Thymus (tissue), 11 donors: ENCODE measurements around the gene DYNLT2. TPM values are rescaled to one million over a fixed set of nuclear protein-coding genes. Genes with fewer than 3 reads are reported as not detected.
A peak's percentile ranks its signal among the peaks of the same experiment; 100 is the strongest.
"Not testable (repeated sequence)": the region's sequence is repeated elsewhere in the genome, so short reads cannot be mapped to it uniquely, and the experiment has no call there.

ENCODE experiments used
- DNase-seq, 9 donors: peaks; one replicate each; pipeline ENCODE4 v3.0.0-alpha.2; 2013; ENCODE audit warnings: low spot score in 9 of 9, low read depth in 6 of 9, missing footprints in 1 of 9
- H3K27ac ChIP-seq, 2 donors: one replicate each; pipeline ENCODE4 v1.5.1; 2013; ENCODE audit warnings: control low read depth in 1 of 2, low read depth in 1 of 2, low read length in 1 of 2, mild to moderate bottlenecking in 1 of 2, moderate library complexity in 1 of 2
- H3K27me3 ChIP-seq, 2 donors: one replicate each; pipeline ENCODE4 v1.5.1; 2013; ENCODE audit warnings: low read length in 1 of 2; ENCODE audit not compliant: control insufficient read depth in 2 of 2, insufficient read depth in 1 of 2
- H3K36me3 ChIP-seq, 2 donors: one replicate each; pipeline ENCODE4 v1.5.1; 2013; ENCODE audit warnings: low read length in 1 of 2, mild to moderate bottlenecking in 1 of 2, moderate library complexity in 1 of 2; ENCODE audit not compliant: control insufficient read depth in 2 of 2, insufficient read depth in 2 of 2
- H3K4me1 ChIP-seq, 2 donors: one replicate each; pipeline ENCODE4 v1.5.1; 2013; ENCODE audit warnings: low read length in 2 of 2; ENCODE audit not compliant: control insufficient read depth in 2 of 2, insufficient read depth in 2 of 2
- H3K4me3 ChIP-seq, 2 donors: one replicate each; pipeline ENCODE4 v1.5.1; 2013; ENCODE audit warnings: low read length in 2 of 2, control low read depth in 1 of 2, mild to moderate bottlenecking in 1 of 2
- H3K9me3 ChIP-seq, 2 donors: one replicate each; pipeline ENCODE4 v1.5.1; 2013; ENCODE audit warnings: low read length in 1 of 2, mild to moderate bottlenecking in 1 of 2; ENCODE audit not compliant: control insufficient read depth in 2 of 2, insufficient read depth in 1 of 2
- whole genome bisulfite sequencing: extraction: QIAGEN DNeasy Blood & Tissue Kit; methylation state at CpG from one replicate; pipeline ENCODE4 v1.1.7; 2013; 5-methylcytosine and 5-hydroxymethylcytosine counted together
- polyA plus RNA-seq: library from polyadenylated mRNA; stranded (reverse); fragments of 200-250 nt; gene quantifications from one replicate; pipeline ENCODE4 v1.2.3, GENCODE V29; 2013
- total RNA-seq: library from RNA; stranded (reverse); fragments of 120-200 nt; gene quantifications from one replicate; pipeline ENCODE4 v1.2.4, GENCODE V29; 2013
- donor health status: healthy.

The DYNLT2 gene
- total and polyA plus RNA-seq, 2 donors: 6.6 to 8.9 TPM

GRCh38 chr6:169701311-169701953 is 49.9 kb downstream of the DYNLT2 start:
- Histone ChIP-seq H3K27me3 (no peaks in the 10 kb centered on the region), H3K4me3 (peak overlapping the region; percentile 88 to 95), H3K27ac (peak overlapping the region; percentile 85 to 97), H3K9me3 (peaks cover 0 to 12% of the 10 kb centered on the region in 2 donors), H3K4me1 (peaks cover 9 to 15% of the 10 kb centered on the region in 2 donors), H3K36me3 (peaks cover 12% of the 10 kb centered on the region in 2 donors)
- DNase-seq: no peak
- WGBS: under 1% methylated on average over 54 of the region's 54 CpGs

GRCh38 chr6:169700296-169700695 is 51.1 kb downstream of the DYNLT2 start:
- 68% methylated on average over 5 of the region's 5 CpGs for WGBS
- H3K36me3 ChIP-seq: peaks cover 5 to 14% of the 10 kb centered on the region in 2 donors

GRCh38 chr6:169697115-169697514 is 54.3 kb downstream of the DYNLT2 start:
- 93% methylated on average over 10 of the region's 10 CpGs for WGBS
- H3K9me3 ChIP-seq: peaks cover 3 to 27% of the 10 kb centered on the region in 2 donors
- H3K27ac ChIP-seq: not testable (repeated sequence)

More at GRCh38 chr6:169700296-169700695, 51.1 kb downstream of the DYNLT2 start:
- no peaks in the 10 kb centered on the region for H3K27me3 ChIP-seq
- H3K27ac ChIP-seq: no peak overlapping the region
- H3K4me3 ChIP-seq: no peak overlapping the region
- H3K9me3 ChIP-seq: peaks cover 0 to 18% of the 10 kb centered on the region in 2 donors
- peaks cover 9 to 15% of the 10 kb centered on the region in 2 donors for H3K4me1 ChIP-seq
- no peak for DNase-seq

GRCh38 chr6:169695131-169695530 is 56.2 kb downstream of the DYNLT2 start:
- DNase-seq: no peak
- H3K9me3 ChIP-seq: peaks cover 3 to 29% of the 10 kb centered on the region in 2 donors
- H3K27me3 ChIP-seq: no peaks in the 10 kb centered on the region
- no peak overlapping the region for H3K27ac ChIP-seq
- H3K4me3 ChIP-seq: no peak overlapping the region
- H3K36me3 ChIP-seq: peaks cover 5 to 14% of the 10 kb centered on the region in 2 donors
- peaks cover 0 to 2% of the 10 kb centered on the region in 2 donors for H3K4me1 ChIP-seq
- 96% methylated on average over 5 of the region's 5 CpGs for WGBS

More at GRCh38 chr6:169697115-169697514, 54.3 kb downstream of the DYNLT2 start:
- not testable (repeated sequence) for H3K4me1 ChIP-seq, H3K27me3 ChIP-seq, DNase-seq, H3K4me3 ChIP-seq
- H3K36me3 ChIP-seq: peaks cover 3 to 14% of the 10 kb centered on the region in 2 donors

DNA sequence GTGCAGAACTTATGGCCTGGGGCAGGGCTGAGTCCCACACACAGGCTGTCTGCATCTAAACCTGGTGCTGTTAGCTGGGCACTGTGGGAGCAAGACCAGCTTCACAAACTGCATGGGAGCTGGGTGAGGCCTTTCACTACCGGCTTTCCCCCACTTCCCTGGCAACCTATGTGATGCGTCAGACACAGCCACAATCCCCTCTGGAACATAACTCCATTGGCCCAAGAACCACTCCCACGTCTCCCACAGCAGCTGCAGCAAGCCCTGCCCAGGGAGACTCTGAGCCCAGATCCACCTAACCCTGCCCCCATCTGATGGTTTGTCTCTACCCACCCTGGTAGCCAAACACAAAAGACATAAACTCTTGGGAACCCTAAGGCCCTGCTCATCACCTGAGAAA is 58.9 kb downstream of the DYNLT2 start:
- Histone ChIP-seq H3K9me3 (peaks cover 3 to 33% of the 10 kb centered on the region in 2 donors), H3K27me3 (no peaks in the 10 kb centered on the region), H3K4me3 (no peak overlapping the region), H3K36me3 (peaks cover 8 to 11% of the 10 kb centered on the region in 2 donors), H3K27ac (no peak overlapping the region), H3K4me1 (no peaks in the 10 kb centered on the region)
- WGBS: 97% methylated on average over 3 of the region's 3 CpGs
- no peak for DNase-seq

DNA sequence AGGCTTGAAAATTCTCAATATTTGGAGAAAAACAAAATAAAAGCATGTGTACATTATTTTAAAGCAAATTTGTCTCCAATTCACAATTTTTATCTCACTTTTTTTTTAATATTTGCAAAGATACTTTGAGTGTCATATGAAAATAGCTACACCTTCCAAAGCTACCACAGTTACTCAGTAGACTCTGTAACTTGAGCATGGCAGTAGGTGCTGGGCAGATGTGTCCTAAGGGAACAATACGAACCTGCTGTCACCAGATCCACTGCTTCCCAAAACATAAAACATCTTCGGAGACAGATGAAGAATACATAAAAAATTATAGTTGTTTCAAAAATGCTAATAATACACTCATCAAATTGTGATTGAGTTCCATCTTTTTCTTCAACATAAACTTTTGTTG is 60.1 kb downstream of the DYNLT2 start:
- peaks cover 3 to 20% of the 10 kb centered on the region in 2 donors for H3K9me3 ChIP-seq
- H3K4me1 ChIP-seq: no peaks in the 10 kb centered on the region
- DNase-seq: no peak
- H3K4me3 ChIP-seq: no peak overlapping the region
- H3K36me3 ChIP-seq: peaks cover 8% of the 10 kb centered on the region in 2 donors
- no peaks in the 10 kb centered on the region for H3K27me3 ChIP-seq
- no peak overlapping the region for H3K27ac ChIP-seq
- WGBS: 97% methylated on average over 2 of the region's 2 CpGs

Other genes starting within 250 kb of the DYNLT2 start
- 13.9 TPM for gene WDR27, start 49.5 kb downstream of the DYNLT2 start, total RNA-seq
- 42.0 TPM for gene WDR27, start 49.5 kb downstream of the DYNLT2 start, polyA plus RNA-seq
- gene C6orf120, start 49.4 kb downstream of the DYNLT2 start, total RNA-seq: 27.5 TPM
- gene C6orf120, start 49.4 kb downstream of the DYNLT2 start, polyA plus RNA-seq: 12.2 TPM
- 32.4 TPM for gene PHF10, start 27.1 kb downstream of the DYNLT2 start, total RNA-seq
- gene PHF10, start 27.1 kb downstream of the DYNLT2 start, polyA plus RNA-seq: 90.0 TPM
- gene ERMARD, start 50 bp upstream of the DYNLT2 start, total RNA-seq: 25.4 TPM
- 104 TPM for gene ERMARD, start 50 bp upstream of the DYNLT2 start, polyA plus RNA-seq